SK-N-SH (cell line): ENCODE measurements around the gene SGPL1. TPM values are rescaled to one million over a fixed set of nuclear protein-coding genes. Genes with fewer than 3 reads are reported as not detected.
"Not testable (repeated sequence)": the region's sequence is repeated elsewhere in the genome, so short reads cannot be mapped to it uniquely, and the experiment has no call there.

ENCODE experiments used
- CTCF ChIA-PET: fragments of 300-600, 350-600 bp; formaldehyde crosslinking; extraction: SDS; loops from one replicate; lab custom pipeline; 2021; lab: Yijun Ruan, JAX
- POLR2A ChIA-PET: fragments of 350-600 bp; sonication (Branson Sonifier 250); formaldehyde crosslinking; extraction: SDS; loops from one replicate; lab custom pipeline; 2020; ENCODE audit warnings: antibody characterized with exemption, inconsistent platforms; lab: Yijun Ruan, JAX
- DNase-seq: peaks from one replicate; pipeline ENCODE4 v3.0.0; 2012
- H2AFZ ChIP-seq: fragments of 200-600 bp; sonication (generic); 2 replicates; pipeline ENCODE4 v1.8.1; 2016; ENCODE audit warnings: antibody characterized with exemption, mild to moderate bottlenecking, low read depth
- H3F3A ChIP-seq: fragments of 200-600 bp; sonication (generic); replicated peaks from 2 replicates; pipeline ENCODE3; 2016; ENCODE audit warnings: antibody characterized with exemption, mild to moderate bottlenecking; ENCODE audit not compliant: insufficient read depth
- H3K27ac ChIP-seq, 2 experiments: fragments of 200-500 bp in 1 of 2; fragments of 200-600 bp in 1 of 2; sonication (Bioruptor generic) in 1 of 2; sonication (generic), shearing (Covaris generic) in 1 of 2; 2 replicates each; pipeline versions ENCODE4 v1.5.1 to v1.6.1; 2014 to 2016; ENCODE audit warnings: low read depth in 2 of 2, inconsistent platforms in 1 of 2, low read length in 1 of 2, mild to moderate bottlenecking in 1 of 2, mixed read lengths in 1 of 2
- H3K27me3 ChIP-seq: fragments of 200-600 bp; sonication (generic), shearing (Covaris generic); 2 replicates; pipeline ENCODE4 v1.6.1; 2016; ENCODE audit warnings: mixed run types; ENCODE audit not compliant: insufficient read depth
- H3K36me3 ChIP-seq, 2 experiments: fragments of 200-500 bp in 1 of 2; fragments of 200-600 bp in 1 of 2; sonication (Bioruptor generic) in 1 of 2; sonication (generic) in 1 of 2; replicated peaks in 1 of 2; 2 replicates each; pipeline versions ENCODE3 to v1.5.1; 2014 to 2016; ENCODE audit warnings: low read length in 1 of 2, mild to moderate bottlenecking in 1 of 2; ENCODE audit not compliant: insufficient read depth in 2 of 2, control insufficient read depth in 1 of 2
- H3K4me1 ChIP-seq, 2 experiments: fragments of 200-500 bp in 1 of 2; fragments of 200-600 bp in 1 of 2; sonication (Bioruptor generic) in 1 of 2; sonication (generic), shearing (Covaris generic) in 1 of 2; 2 replicates each; pipeline versions ENCODE4 v1.5.1 to v1.6.1; 2014 to 2016; ENCODE audit warnings: low read depth in 1 of 2, low read length in 1 of 2, mixed run types in 1 of 2; ENCODE audit not compliant: insufficient read depth in 2 of 2, control insufficient read depth in 1 of 2
- H3K4me2 ChIP-seq: fragments of 200-600 bp; sonication (generic), shearing (Covaris generic); 2 replicates; pipeline ENCODE4 v1.6.1; 2017; ENCODE audit warnings: mixed run types
- H3K4me3 ChIP-seq, 2 experiments: fragments of 200-500 bp in 1 of 2; fragments of 200-600 bp in 1 of 2; sonication (Bioruptor generic) in 1 of 2; sonication (generic), shearing (Covaris generic) in 1 of 2; 2 replicates each; pipeline versions ENCODE4 v1.5.1 to v1.8.1; 2014 to 2016; ENCODE audit warnings: low read depth in 2 of 2, inconsistent platforms in 1 of 2, low read length in 1 of 2, mild to moderate bottlenecking in 1 of 2, mixed read lengths in 1 of 2, moderate library complexity in 1 of 2
- H3K79me2 ChIP-seq: fragments of 200-600 bp; sonication (generic); 2 replicates; pipeline ENCODE4 v1.8.1; 2017; ENCODE audit warnings: mild to moderate bottlenecking; ENCODE audit not compliant: insufficient read depth
- H3K9ac ChIP-seq: fragments of 200-600 bp; sonication (generic); 2 replicates; pipeline ENCODE4 v1.6.1; 2017; ENCODE audit warnings: mixed run types
- H3K9me2 ChIP-seq: fragments of 200-600 bp; sonication (generic); 2 replicates; pipeline ENCODE4 v1.6.1; 2017; ENCODE audit warnings: mixed run types
- H3K9me3 ChIP-seq: fragments of 200-600 bp; sonication (generic); 2 replicates; pipeline ENCODE4 v1.6.1; 2017; ENCODE audit warnings: mixed run types, mild to moderate bottlenecking, moderate library complexity
- H4K20me1 ChIP-seq: fragments of 200-600 bp; sonication (generic); 2 replicates; pipeline ENCODE4 v1.6.1; 2017; ENCODE audit warnings: mild to moderate bottlenecking, mixed run types; ENCODE audit not compliant: insufficient read depth
- CHD2 ChIP-seq: fragments of 150-350 bp; IDR thresholded peaks from 2 replicates; pipeline ENCODE4 v1.6.1; 2018; ENCODE audit warnings: low read length; ENCODE audit not compliant: partially characterized antibody
- ELF1 ChIP-seq: IDR thresholded peaks from 2 replicates; pipeline ENCODE4 v1.4.0; 2012
- EP300 ChIP-seq, 2 experiments: IDR thresholded peaks; 2 replicates each; pipeline versions ENCODE4 v1.4.0 to v1.6.1; 2012; ENCODE audit warnings: borderline replicate concordance in 1 of 2, low read depth in 1 of 2, low read length in 1 of 2
- EZH2phosphoT487 ChIP-seq: fragments of 200-600 bp; sonication (generic); IDR thresholded peaks from 2 replicates; pipeline ENCODE4 v1.6.1; 2017; ENCODE audit warnings: low read depth, mixed run types, mild to moderate bottlenecking, antibody characterized with exemption, moderate library complexity, borderline replicate concordance
- FOSL2 ChIP-seq: IDR thresholded peaks from 2 replicates; pipeline ENCODE4 v1.4.0; 2012; ENCODE audit warnings: low read depth, mild to moderate bottlenecking, moderate library complexity, borderline replicate concordance
- FOXJ3 ChIP-seq: sonication (generic); formaldehyde crosslinking; IDR thresholded peaks from 2 replicates; pipeline ENCODE4 v1.5.1; 2020; ENCODE audit warnings: mild to moderate bottlenecking, missing genetic modification reagents
- FOXM1 ChIP-seq: IDR thresholded peaks from 2 replicates; pipeline ENCODE4 v1.4.0; 2012; ENCODE audit warnings: low read depth, mild to moderate bottlenecking
- GATA2 ChIP-seq: sonication (generic); formaldehyde crosslinking; IDR thresholded peaks from 2 replicates; pipeline ENCODE4 v1.5.0; 2020; ENCODE audit warnings: mild to moderate bottlenecking, missing genetic modification reagents
- JUND ChIP-seq: IDR thresholded peaks from 2 replicates; pipeline ENCODE4 v1.4.0; 2012
- MXI1 ChIP-seq: IDR thresholded peaks from 2 replicates; pipeline ENCODE4 v1.6.1; 2012; ENCODE audit warnings: mild to moderate bottlenecking, low read depth, low read length, improper control_type of control experiment
- POLR2AphosphoS5 ChIP-seq: IDR thresholded peaks from 2 replicates; pipeline ENCODE4 v1.6.1; 2012; ENCODE audit warnings: low read depth, low read length
- RAD21 ChIP-seq: IDR thresholded peaks from 2 replicates; pipeline ENCODE4 v1.6.1; 2012; ENCODE audit warnings: mild to moderate bottlenecking, low read length
- RCOR1 ChIP-seq: fragments of 150-350 bp; IDR thresholded peaks from 2 replicates; pipeline ENCODE4 v1.6.1; 2017; ENCODE audit warnings: antibody characterized with exemption, low read length
- RFX5 ChIP-seq: IDR thresholded peaks from 2 replicates; pipeline ENCODE4 v1.6.1; 2012; ENCODE audit warnings: mild to moderate bottlenecking, improper control_type of control experiment, low read length
- RXRA ChIP-seq: IDR thresholded peaks from 2 replicates; pipeline ENCODE4 v1.4.0; 2012; ENCODE audit warnings: low read depth, mild to moderate bottlenecking, borderline replicate concordance
- SIN3A ChIP-seq: IDR thresholded peaks from 2 replicates; pipeline ENCODE4 v1.6.1; 2012; ENCODE audit warnings: low read depth, mild to moderate bottlenecking, low read length, moderate library complexity, borderline replicate concordance
- SMC3 ChIP-seq: IDR thresholded peaks from 2 replicates; pipeline ENCODE4 v1.6.1; 2012; ENCODE audit warnings: low read depth, low read length, improper control_type of control experiment
- TEAD4 ChIP-seq: IDR thresholded peaks from 2 replicates; pipeline ENCODE4 v1.4.0; 2012; ENCODE audit warnings: mild to moderate bottlenecking, borderline replicate concordance; ENCODE audit not compliant: insufficient read depth
- YY1 ChIP-seq: IDR thresholded peaks from 2 replicates; pipeline ENCODE4 v1.4.0; 2012; ENCODE audit warnings: low read depth, mild to moderate bottlenecking
- WGBS: methylation state at CpG from one replicate; pipeline ENCODE4 v1.1.6; 2017; ENCODE audit warnings: low lambda C conversion rate; 5-methylcytosine and 5-hydroxymethylcytosine counted together
- polyA plus RNA-seq, 3 experiments: library from polyadenylated mRNA; depleted of rRNA; stranded (reverse); fragments of >200 nt; gene quantifications; 2 replicates each; pipeline ENCODE4 v1.2.3, GENCODE V29; 2012
- TF ChIP-seq, protein P1 (sequence below): fragments of 200-600 bp; sonication (generic); IDR thresholded peaks from 2 replicates; pipeline ENCODE4 v1.6.1; 2017; ENCODE audit warnings: antibody characterized with exemption, mild to moderate bottlenecking, moderate library complexity
- TF ChIP-seq, protein P2 (sequence below): fragments of 150-350 bp; IDR thresholded peaks from 2 replicates; pipeline ENCODE4 v1.6.1; 2016; ENCODE audit warnings: mild to moderate bottlenecking, low read depth, low read length
- TF ChIP-seq, protein P3 (sequence below): fragments of 150-350 bp; IDR thresholded peaks from 2 replicates; pipeline ENCODE4 v1.6.1; 2017; ENCODE audit warnings: antibody characterized with exemption, low read length, low read depth, borderline replicate concordance
- TF ChIP-seq, protein P4 (sequence below): IDR thresholded peaks from 2 replicates; pipeline ENCODE4 v1.4.0; 2012; ENCODE audit warnings: low read depth
- TF ChIP-seq, protein P5 (sequence below): IDR thresholded peaks from 2 replicates; pipeline ENCODE4 v1.4.0; 2012; ENCODE audit warnings: low read depth, borderline replicate concordance
- TF ChIP-seq, protein P6 (sequence below): IDR thresholded peaks from 2 replicates; pipeline ENCODE4 v1.4.0; 2012; ENCODE audit warnings: low read depth, borderline replicate concordance

Gene SGPL1
- polyA plus RNA-seq, 1 of the 3 experiments (the other 2 are of a cell fraction), result 11.8 TPM

DNA sequence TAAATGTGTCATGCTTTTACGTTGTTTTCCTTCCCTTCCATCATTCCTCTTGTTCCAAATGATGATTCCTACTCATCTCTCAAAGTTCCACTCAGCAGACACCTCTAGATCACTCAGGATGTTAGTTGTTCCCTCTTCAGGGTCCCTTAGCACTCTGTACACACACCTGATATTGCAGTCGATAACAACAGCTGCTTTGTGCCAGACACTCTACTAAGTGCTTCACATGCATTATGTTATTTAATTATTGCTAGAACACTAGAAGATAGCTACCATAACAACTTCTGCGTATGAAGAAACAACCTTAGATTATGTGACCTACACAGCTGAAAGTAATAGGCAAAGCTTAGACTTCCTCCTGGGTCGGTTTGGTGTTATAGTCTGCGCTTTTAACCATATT, 43.0 kb downstream of the SGPL1 start:
- no peaks in the 10 kb centered on the region for H3K79me2 ChIP-seq
- no peak overlapping the region for H2AFZ ChIP-seq
- no peaks in the 10 kb centered on the region for H3K9me2 ChIP-seq

DNA sequence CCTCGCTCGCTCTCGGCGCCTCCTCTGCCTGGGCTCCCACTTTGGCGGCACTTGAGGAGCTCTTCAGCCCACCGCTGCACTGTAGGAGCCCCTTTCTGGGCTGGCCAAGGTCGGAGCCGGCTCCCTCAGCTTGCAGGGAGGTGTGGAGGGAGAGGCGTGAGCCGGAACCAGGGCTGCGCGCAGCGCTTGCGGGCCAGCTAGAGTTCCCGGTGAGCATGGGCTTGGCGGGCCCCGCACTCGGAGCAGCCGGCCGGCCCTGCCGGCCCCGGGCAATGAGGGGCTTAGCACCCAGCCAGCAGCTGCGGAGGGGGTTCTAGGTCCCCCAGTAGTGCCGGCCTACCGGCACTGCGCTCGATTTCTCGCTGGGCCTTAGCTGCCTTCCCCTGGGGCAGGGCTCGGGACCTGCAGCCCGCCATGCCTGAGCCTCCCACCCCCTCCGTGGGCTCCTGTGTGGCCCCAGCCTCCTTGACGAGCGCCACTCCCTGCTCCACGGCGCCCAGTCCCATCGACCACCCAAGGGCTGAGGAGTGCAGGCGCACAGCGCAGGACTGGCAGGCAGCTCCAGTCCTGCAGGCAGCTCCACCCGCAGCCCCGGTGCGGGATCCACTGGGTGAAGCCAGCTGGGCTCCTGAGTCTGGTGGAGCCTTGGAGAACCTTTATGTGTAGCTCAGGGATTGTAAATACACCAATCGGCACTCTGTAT, 45.9 kb downstream of the SGPL1 start:
- CTCF ChIA-PET, result interaction anchor here (0.9 to 1.0 kb wide), 2 partner anchors 8 to 42 kb away, joined by 3 read pairs; no protein-coding TSS in a partner anchor
- POLR2A ChIA-PET, result not testable (repeated sequence)

More for the DNA sequence above, 43.0 kb downstream of the SGPL1 start:
- peaks cover 0 to 24% of the 10 kb centered on the region in 2 experiments; a peak in 2 of 4 replicates for H3K4me1 ChIP-seq
- no peaks in the 10 kb centered on the region for H3F3A ChIP-seq
- no peak overlapping the region for H3K4me2 ChIP-seq
- ChIA-PET CTCF (interaction anchor here (0.6 to 1.7 kb wide), 6 partner anchors 11 to 43 kb away, joined by 3 to 8 read pairs (median 3); partner anchors contain the start of gene SGPL1), POLR2A (interaction anchor here (1.3 to 1.6 kb wide), 3 partner anchors 20 to 42 kb away, joined by 6 to 7 read pairs (median 6); no protein-coding TSS in a partner anchor)
- H3K27ac ChIP-seq, result peak overlapping the region in 1 of 2 experiments; percentile 96; a peak in 2 of 4 replicates
- TF ChIP-seq RCOR1, result peak; percentile 80
- TF ChIP-seq JUND, result no peak
- TF ChIP-seq POLR2AphosphoS5, result no peak
- TF ChIP-seq ELF1, result no peak
- TF ChIP-seq, protein P1, sequence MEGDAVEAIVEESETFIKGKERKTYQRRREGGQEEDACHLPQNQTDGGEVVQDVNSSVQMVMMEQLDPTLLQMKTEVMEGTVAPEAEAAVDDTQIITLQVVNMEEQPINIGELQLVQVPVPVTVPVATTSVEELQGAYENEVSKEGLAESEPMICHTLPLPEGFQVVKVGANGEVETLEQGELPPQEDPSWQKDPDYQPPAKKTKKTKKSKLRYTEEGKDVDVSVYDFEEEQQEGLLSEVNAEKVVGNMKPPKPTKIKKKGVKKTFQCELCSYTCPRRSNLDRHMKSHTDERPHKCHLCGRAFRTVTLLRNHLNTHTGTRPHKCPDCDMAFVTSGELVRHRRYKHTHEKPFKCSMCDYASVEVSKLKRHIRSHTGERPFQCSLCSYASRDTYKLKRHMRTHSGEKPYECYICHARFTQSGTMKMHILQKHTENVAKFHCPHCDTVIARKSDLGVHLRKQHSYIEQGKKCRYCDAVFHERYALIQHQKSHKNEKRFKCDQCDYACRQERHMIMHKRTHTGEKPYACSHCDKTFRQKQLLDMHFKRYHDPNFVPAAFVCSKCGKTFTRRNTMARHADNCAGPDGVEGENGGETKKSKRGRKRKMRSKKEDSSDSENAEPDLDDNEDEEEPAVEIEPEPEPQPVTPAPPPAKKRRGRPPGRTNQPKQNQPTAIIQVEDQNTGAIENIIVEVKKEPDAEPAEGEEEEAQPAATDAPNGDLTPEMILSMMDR, result no peak
- no peak for TF ChIP-seq SIN3A
- TF ChIP-seq, protein P2, sequence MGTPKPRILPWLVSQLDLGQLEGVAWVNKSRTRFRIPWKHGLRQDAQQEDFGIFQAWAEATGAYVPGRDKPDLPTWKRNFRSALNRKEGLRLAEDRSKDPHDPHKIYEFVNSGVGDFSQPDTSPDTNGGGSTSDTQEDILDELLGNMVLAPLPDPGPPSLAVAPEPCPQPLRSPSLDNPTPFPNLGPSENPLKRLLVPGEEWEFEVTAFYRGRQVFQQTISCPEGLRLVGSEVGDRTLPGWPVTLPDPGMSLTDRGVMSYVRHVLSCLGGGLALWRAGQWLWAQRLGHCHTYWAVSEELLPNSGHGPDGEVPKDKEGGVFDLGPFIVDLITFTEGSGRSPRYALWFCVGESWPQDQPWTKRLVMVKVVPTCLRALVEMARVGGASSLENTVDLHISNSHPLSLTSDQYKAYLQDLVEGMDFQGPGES, result no peak
- TF ChIP-seq RAD21, result peak; percentile 30; the same call in 1 of the 2 replicates
- no peak for TF ChIP-seq TEAD4
- TF ChIP-seq, protein P3, sequence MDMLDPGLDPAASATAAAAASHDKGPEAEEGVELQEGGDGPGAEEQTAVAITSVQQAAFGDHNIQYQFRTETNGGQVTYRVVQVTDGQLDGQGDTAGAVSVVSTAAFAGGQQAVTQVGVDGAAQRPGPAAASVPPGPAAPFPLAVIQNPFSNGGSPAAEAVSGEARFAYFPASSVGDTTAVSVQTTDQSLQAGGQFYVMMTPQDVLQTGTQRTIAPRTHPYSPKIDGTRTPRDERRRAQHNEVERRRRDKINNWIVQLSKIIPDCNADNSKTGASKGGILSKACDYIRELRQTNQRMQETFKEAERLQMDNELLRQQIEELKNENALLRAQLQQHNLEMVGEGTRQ, result no peak
- TF ChIP-seq FOXM1, result no peak
- peak; percentile 86 for TF ChIP-seq FOXJ3 (CRISPR knock-in tag)
- TF ChIP-seq RFX5, result no peak
- TF ChIP-seq, protein P4, sequence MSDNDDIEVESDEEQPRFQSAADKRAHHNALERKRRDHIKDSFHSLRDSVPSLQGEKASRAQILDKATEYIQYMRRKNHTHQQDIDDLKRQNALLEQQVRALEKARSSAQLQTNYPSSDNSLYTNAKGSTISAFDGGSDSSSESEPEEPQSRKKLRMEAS, result no peak
- TF ChIP-seq, protein P5, sequence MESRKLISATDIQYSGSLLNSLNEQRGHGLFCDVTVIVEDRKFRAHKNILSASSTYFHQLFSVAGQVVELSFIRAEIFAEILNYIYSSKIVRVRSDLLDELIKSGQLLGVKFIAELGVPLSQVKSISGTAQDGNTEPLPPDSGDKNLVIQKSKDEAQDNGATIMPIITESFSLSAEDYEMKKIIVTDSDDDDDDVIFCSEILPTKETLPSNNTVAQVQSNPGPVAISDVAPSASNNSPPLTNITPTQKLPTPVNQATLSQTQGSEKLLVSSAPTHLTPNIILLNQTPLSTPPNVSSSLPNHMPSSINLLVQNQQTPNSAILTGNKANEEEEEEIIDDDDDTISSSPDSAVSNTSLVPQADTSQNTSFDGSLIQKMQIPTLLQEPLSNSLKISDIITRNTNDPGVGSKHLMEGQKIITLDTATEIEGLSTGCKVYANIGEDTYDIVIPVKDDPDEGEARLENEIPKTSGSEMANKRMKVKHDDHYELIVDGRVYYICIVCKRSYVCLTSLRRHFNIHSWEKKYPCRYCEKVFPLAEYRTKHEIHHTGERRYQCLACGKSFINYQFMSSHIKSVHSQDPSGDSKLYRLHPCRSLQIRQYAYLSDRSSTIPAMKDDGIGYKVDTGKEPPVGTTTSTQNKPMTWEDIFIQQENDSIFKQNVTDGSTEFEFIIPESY, result no peak
- TF ChIP-seq FOSL2, result no peak
- TF ChIP-seq EP300 (IDR thresholded peaks at IDR 0.05; ENCODE audit: borderline replicate concordance in 1 of 2, low read depth in 1 of 2, low read length in 1 of 2), result peak in 1 of 2 experiments; percentile 93; a peak in 2 of 4 replicates
- TF ChIP-seq, protein P6, sequence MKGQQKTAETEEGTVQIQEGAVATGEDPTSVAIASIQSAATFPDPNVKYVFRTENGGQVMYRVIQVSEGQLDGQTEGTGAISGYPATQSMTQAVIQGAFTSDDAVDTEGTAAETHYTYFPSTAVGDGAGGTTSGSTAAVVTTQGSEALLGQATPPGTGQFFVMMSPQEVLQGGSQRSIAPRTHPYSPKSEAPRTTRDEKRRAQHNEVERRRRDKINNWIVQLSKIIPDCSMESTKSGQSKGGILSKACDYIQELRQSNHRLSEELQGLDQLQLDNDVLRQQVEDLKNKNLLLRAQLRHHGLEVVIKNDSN, result no peak
- TF ChIP-seq YY1, result no peak
- no peak for TF ChIP-seq EZH2phosphoT487
- TF ChIP-seq GATA2, result peak; percentile 99
- no peak for TF ChIP-seq RXRA
- TF ChIP-seq MXI1, result peak; percentile 41; the same call in 1 of the 2 replicates
- no peak for TF ChIP-seq SMC3
- peak; percentile 84 for TF ChIP-seq CHD2
- H4K20me1 ChIP-seq, result no peaks in the 10 kb centered on the region
- no peaks in the 10 kb centered on the region for H3K27me3 ChIP-seq
- peak; percentile 75 for DNase-seq
- no peaks in the 10 kb centered on the region for H3K9me3 ChIP-seq
- no peak overlapping the region for H3K9ac ChIP-seq
- WGBS, result 54% methylated on average over 5 of the region's 5 CpGs
- no peak overlapping the region for H3K4me3 ChIP-seq
- H3K36me3 ChIP-seq, result peaks cover 55 to 78% of the 10 kb centered on the region in 2 experiments

More for the DNA sequence above, 45.9 kb downstream of the SGPL1 start:
- not testable (repeated sequence) for H3K9ac ChIP-seq, DNase-seq, H3K9me2 ChIP-seq, H3K27me3 ChIP-seq, H3F3A ChIP-seq, H3K9me3 ChIP-seq, H3K4me2 ChIP-seq, H4K20me1 ChIP-seq, H2AFZ ChIP-seq, H3K4me3 ChIP-seq, H3K27ac ChIP-seq, H3K79me2 ChIP-seq
- peaks cover 0 to 24% of the 10 kb centered on the region in 2 experiments; a peak in 2 of 4 replicates for H3K4me1 ChIP-seq
- WGBS, result 95% methylated on average over 15 of the region's 42 CpGs
- H3K36me3 ChIP-seq, result peaks cover 51 to 58% of the 10 kb centered on the region in 2 experiments
